HEK293 (cell line): Measurements from ENCODE around the gene SRPK1.
"Not testable (repeated sequence)": the region's sequence is repeated elsewhere in the genome, so short reads cannot be mapped to it uniquely, and the experiment has no call there.

Experiments used
- CTCF ChIA-PET: fragments of 350-600 bp; formaldehyde crosslinking; extraction: SDS; loops from one replicate; lab custom pipeline; 2021; ENCODE audit warnings: antibody characterized with exemption; lab: Yijun Ruan, JAX
- POLR2A ChIA-PET: fragments of 300-600 bp; formaldehyde crosslinking; extraction: SDS; loops from one replicate; lab custom pipeline; 2020; ENCODE audit warnings: antibody characterized with exemption, inconsistent platforms; lab: Yijun Ruan, JAX
- H3K27ac ChIP-seq: fragments of 200-500 bp; sonication (Bioruptor generic); 2 replicates; pipeline ENCODE4 v1.5.1; 2014; ENCODE audit warnings: low read depth, low read length, control low read depth, inconsistent platforms; ENCODE audit errors: extremely low read depth
- H3K36me3 ChIP-seq, 2 experiments: fragments of 200-500 bp in 1 of 2; sonication (Bioruptor generic) in 1 of 2; 1 replicate in 1 of 2; 2 replicates in 1 of 2; pipeline ENCODE4 v1.5.1; 2014 to 2017; ENCODE audit warnings: inconsistent platforms in 2 of 2, low read length in 2 of 2; ENCODE audit not compliant: control insufficient read depth in 2 of 2, insufficient read depth in 1 of 2
- H3K4me1 ChIP-seq: fragments of 200-500 bp; sonication (Bioruptor generic); 2 replicates; pipeline ENCODE4 v1.5.1; 2014; ENCODE audit warnings: mild to moderate bottlenecking, low read length, inconsistent platforms; ENCODE audit not compliant: control insufficient read depth, insufficient read depth
- H3K4me3 ChIP-seq: 2 replicates; pipeline ENCODE4 v1.5.1; 2011; ENCODE audit warnings: low read depth, mild to moderate bottlenecking, control low read depth, low read length, moderate library complexity
- H3K9me3 ChIP-seq: fragments of 200-500 bp; sonication (Bioruptor generic); 2 replicates; pipeline ENCODE4 v1.5.1; 2014; ENCODE audit warnings: low read depth, low read length, inconsistent platforms; ENCODE audit not compliant: control insufficient read depth, insufficient read depth
- INSM2 ChIP-seq: fragments of 450-650 bp; formaldehyde crosslinking; IDR thresholded peaks from 2 replicates; pipeline ENCODE4 v1.5.1; 2016; ENCODE audit warnings: missing biosample characterization, missing genetic modification characterization
- PRDM10 ChIP-seq: fragments of 450-650 bp; formaldehyde crosslinking; IDR thresholded peaks from 2 replicates; pipeline ENCODE4 v1.5.1; 2016; ENCODE audit warnings: missing biosample characterization, missing genetic modification characterization
- SCRT1 ChIP-seq: fragments of 450-650 bp; formaldehyde crosslinking; IDR thresholded peaks from 2 replicates; pipeline ENCODE4 v1.5.1; 2016; ENCODE audit warnings: missing biosample characterization, missing genetic modification characterization, borderline replicate concordance
- ZBTB11 ChIP-seq: fragments of 450-650 bp; formaldehyde crosslinking; conservative IDR thresholded peaks from 2 replicates; pipeline ENCODE4 v1.5.1; 2016; ENCODE audit warnings: low read depth, missing biosample characterization, missing genetic modification characterization
- ZBTB8A ChIP-seq: fragments of 450-650 bp; formaldehyde crosslinking; IDR thresholded peaks from 2 replicates; pipeline ENCODE4 v1.5.1; 2016; ENCODE audit warnings: missing biosample characterization, missing genetic modification characterization
- ZFP41 ChIP-seq: fragments of 450-650 bp; formaldehyde crosslinking; IDR thresholded peaks from 2 replicates; pipeline ENCODE4 v1.5.1; 2016; ENCODE audit warnings: missing biosample characterization, missing genetic modification characterization, borderline replicate concordance
- ZFP69B ChIP-seq: fragments of 450-650 bp; formaldehyde crosslinking; IDR thresholded peaks from 2 replicates; pipeline ENCODE4 v1.5.1; 2016; ENCODE audit warnings: missing biosample characterization, missing genetic modification characterization
- ZNF24 ChIP-seq: fragments of 450-650 bp; formaldehyde crosslinking; IDR thresholded peaks from 2 replicates; pipeline ENCODE4 v1.5.1; 2016; ENCODE audit warnings: missing biosample characterization, missing genetic modification characterization
- ZNF341 ChIP-seq: fragments of 450-650 bp; formaldehyde crosslinking; IDR thresholded peaks from 2 replicates; pipeline ENCODE4; 2016; ENCODE audit warnings: low read depth, missing biosample characterization, missing genetic modification characterization
- ZNF394 ChIP-seq: fragments of 450-650 bp; formaldehyde crosslinking; IDR thresholded peaks from 2 replicates; pipeline ENCODE4 v1.5.1; 2016; ENCODE audit warnings: missing biosample characterization, missing genetic modification characterization, mild to moderate bottlenecking, moderate library complexity, borderline replicate concordance
- ZNF518A ChIP-seq: fragments of 450-650 bp; formaldehyde crosslinking; conservative IDR thresholded peaks from 2 replicates; pipeline ENCODE4 v1.5.1; 2016; ENCODE audit warnings: low read depth, missing biosample characterization, missing genetic modification characterization
- ZNF558 ChIP-seq: fragments of 450-650 bp; formaldehyde crosslinking; IDR thresholded peaks from 2 replicates; pipeline ENCODE4 v1.5.1; 2016; ENCODE audit warnings: missing biosample characterization, missing genetic modification characterization
- ZNF600 ChIP-seq: fragments of 450-650 bp; formaldehyde crosslinking; IDR thresholded peaks from 2 replicates; pipeline ENCODE4 v1.5.1; 2016; ENCODE audit warnings: missing biosample characterization, missing genetic modification characterization
- ZNF654 ChIP-seq: fragments of 450-650 bp; formaldehyde crosslinking; IDR thresholded peaks from 2 replicates; pipeline ENCODE4 v1.5.1; 2016; ENCODE audit warnings: low read depth, missing biosample characterization, missing genetic modification characterization
- ZNF660 ChIP-seq: fragments of 450-650 bp; IDR thresholded peaks from 2 replicates; pipeline ENCODE4 v1.5.1; 2018; ENCODE audit warnings: missing biosample characterization, mild to moderate bottlenecking, missing genetic modification characterization
- ZNF701 ChIP-seq: fragments of 450-650 bp; formaldehyde crosslinking; IDR thresholded peaks from 2 replicates; pipeline ENCODE4 v1.5.1; 2016; ENCODE audit warnings: missing biosample characterization, missing genetic modification characterization
- ZSCAN16 ChIP-seq: fragments of 450-650 bp; formaldehyde crosslinking; IDR thresholded peaks from 2 replicates; pipeline ENCODE4 v1.5.1; 2016; ENCODE audit warnings: missing biosample characterization, missing genetic modification characterization

The SRPK1 gene

GRCh38 chr6:35919085-35919826 lies 1.6 kb downstream of the SRPK1 start (continued):
- TF ChIP-seq INSM2 (no peak; the same call in 1 of the 2 replicates), ZSCAN16 (tag by site-specific recombination) (no peak)

- Histone ChIP-seq H3K4me1 (peaks cover 11% of the 10 kb centered on the region), H3K36me3 (peaks cover 51 to 58% of the 10 kb centered on the region in 2 experiments)
- not testable (repeated sequence) for H3K4me3 ChIP-seq, H3K27ac ChIP-seq, H3K9me3 ChIP-seq
- TF ChIP-seq PRDM10 (tag by site-specific recombination): peak; percentile 90
- peak; percentile 33; the same call in 1 of the 2 replicates for TF ChIP-seq ZNF600 (tag by site-specific recombination)
- TF ChIP-seq ZNF341 (tag by site-specific recombination): peak; percentile 52
- ChIA-PET CTCF (interaction anchor here (0.6 to 1.3 kb wide), 5 partner anchors 161 to 1099 kb away, joined by 3 to 5 read pairs (median 3); no protein-coding TSS in a partner anchor), POLR2A (interaction anchor here (0.6 to 0.8 kb wide), 2 partner anchors 111 to 1068 kb away, joined by 3 to 7 read pairs; partner anchors contain the start of gene MAPK14)
Measured at GRCh38 chr6:35916893-35917292, 4.0 kb downstream of the SRPK1 start.

GRCh38 chr6:35916056-35916455 lies 4.8 kb downstream of the SRPK1 start:
- ChIA-PET POLR2A (interaction anchor here (0.8 kb wide), 1 partner anchor 112 kb away, joined by 3 read pairs; the partner anchor contains the start of gene MAPK14), CTCF (interaction anchor here (0.6 to 1.3 kb wide), 4 partner anchors 24 to 180 kb away, joined by 3 to 5 read pairs (median 4); no protein-coding TSS in a partner anchor)
- Histone ChIP-seq H3K9me3 (no peaks in the 10 kb centered on the region), H3K4me3 (no peak overlapping the region), H3K36me3 (peaks cover 57 to 67% of the 10 kb centered on the region in 2 experiments), H3K4me1 (peaks cover 11% of the 10 kb centered on the region), H3K27ac (no peak overlapping the region)
- TF ChIP-seq ZNF660 (no peak), ZNF558 (tag by site-specific recombination) (0 out of 2 replicates have a peak, but pooled peaks have one; percentile 39), ZNF518A (tag by site-specific recombination) (peak; percentile 68; the same call in 1 of the 2 replicates), SCRT1 (tag by site-specific recombination) (no peak), ZNF394 (tag by site-specific recombination) (peak; percentile 82), ZBTB11 (tag by site-specific recombination) (peak; percentile 51), ZNF24 (tag by site-specific recombination) (no peak), ZBTB8A (tag by site-specific recombination) (0 out of 2 replicates have a peak, but pooled peaks have one; percentile 16), ZFP69B (tag by site-specific recombination) (no peak), ZNF654 (tag by site-specific recombination) (peak; percentile 8; the same call in 1 of the 2 replicates), ZNF701 (tag by site-specific recombination) (no peak), ZFP41 (tag by site-specific recombination) (no peak)
